HG02623 (cell line): ENCODE measurements around the gene RFC4.
"Not testable (repeated sequence)": the region's sequence is repeated elsewhere in the genome, so short reads cannot be mapped to it uniquely, and the experiment has no call there.

Experiments used
- ATAC-seq: cut with Tn5 transposase; IDR thresholded peaks from one replicate; pipeline ENCODE4 v1.9.1; 2021; ENCODE audit warnings: moderate library complexity; ENCODE audit not compliant: unreplicated experiment

RFC4 gene

GRCh38 chr3:186825294-186825821, 19.1 kb upstream of the RFC4 start:
- ATAC-seq: no peak

GRCh38 chr3:186824430-186825139, 18.3 kb upstream of the RFC4 start:
- ATAC-seq: no peak

DNA sequence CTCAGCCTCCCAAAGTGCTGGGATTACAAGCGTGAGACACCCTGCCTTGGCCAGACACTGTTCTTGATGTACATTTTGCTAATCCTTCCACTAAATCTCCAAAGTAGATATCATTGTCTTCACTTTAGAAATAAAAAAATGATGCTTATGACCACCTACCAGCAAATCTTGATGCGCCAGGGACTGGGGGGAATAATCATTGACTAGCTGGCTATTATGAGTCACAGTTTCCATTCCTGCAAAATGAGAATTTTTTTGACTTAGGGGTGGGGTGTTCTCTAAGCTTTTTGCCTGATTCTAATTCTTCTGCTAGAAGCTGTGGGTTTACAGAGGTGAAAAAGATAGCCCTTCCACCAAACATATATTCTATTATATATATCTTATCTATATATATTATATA, 17.1 kb upstream of the RFC4 start:
- no peak for ATAC-seq

DNA sequence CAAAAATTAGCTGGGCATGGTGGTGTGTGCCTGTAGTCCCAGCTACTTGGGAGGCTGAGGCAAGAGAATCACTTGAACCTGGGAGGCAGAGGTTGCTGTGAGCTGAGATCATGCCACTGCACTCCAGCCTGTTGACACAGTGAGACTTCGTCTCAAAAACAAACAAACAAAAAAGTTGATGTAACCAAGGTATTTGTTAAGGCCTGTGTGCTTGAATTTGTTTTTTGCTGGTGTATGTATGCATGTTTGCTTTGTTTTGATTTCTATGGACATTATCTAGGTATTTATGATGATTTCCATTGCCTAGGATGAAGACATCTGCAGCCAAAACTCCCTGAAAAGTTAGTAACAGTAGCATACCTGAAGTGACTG, 16.1 kb upstream of the RFC4 start:
- not testable (repeated sequence) for ATAC-seq

DNA sequence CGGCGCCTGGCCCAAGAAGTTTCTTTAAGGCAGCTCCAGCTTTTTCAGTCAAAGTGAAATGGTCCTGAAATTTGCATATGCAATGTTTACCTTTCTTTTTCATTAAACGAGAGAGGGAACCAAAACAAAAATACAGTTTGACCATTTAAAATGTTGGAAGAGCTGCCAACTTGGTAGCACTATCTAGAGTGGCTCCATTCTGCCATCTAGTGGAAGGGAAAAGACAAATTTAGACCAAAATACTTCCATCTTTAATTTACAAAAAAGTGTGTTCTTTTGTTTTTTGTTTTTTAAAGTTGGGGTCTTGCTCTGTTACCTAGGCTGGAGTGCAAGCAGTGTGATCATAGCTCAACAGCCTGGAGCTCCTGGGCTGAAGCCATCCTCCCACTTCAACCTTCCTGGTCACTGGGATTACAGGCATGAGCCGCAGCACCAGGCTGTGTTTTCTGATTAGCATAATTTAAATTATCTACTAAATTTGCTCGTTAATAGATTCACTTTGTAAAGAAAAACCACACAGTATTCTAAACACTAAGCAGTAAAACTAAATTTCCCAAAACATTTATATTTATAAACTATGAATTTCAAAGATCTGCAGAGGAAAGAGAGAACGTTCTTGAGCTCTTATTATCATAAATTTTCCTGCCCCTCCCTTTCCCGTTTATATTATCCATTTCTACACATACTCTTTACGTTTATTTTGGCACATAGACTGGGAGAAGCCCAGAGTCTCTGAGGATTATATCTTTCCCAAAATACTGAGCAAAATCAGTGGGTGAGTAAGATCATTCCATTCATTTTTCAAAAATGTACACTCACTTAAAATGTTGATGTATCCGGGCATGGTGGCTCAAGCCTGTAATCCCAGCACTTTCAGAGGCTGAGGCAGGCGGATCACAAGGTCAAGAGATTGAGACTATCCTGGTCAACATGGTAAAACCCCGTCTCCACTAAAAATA, 15.4 kb upstream of the RFC4 start:
- no peak for ATAC-seq

GRCh38 chr3:186818956-186819355, 12.7 kb upstream of the RFC4 start:
- ATAC-seq: no peak

DNA sequence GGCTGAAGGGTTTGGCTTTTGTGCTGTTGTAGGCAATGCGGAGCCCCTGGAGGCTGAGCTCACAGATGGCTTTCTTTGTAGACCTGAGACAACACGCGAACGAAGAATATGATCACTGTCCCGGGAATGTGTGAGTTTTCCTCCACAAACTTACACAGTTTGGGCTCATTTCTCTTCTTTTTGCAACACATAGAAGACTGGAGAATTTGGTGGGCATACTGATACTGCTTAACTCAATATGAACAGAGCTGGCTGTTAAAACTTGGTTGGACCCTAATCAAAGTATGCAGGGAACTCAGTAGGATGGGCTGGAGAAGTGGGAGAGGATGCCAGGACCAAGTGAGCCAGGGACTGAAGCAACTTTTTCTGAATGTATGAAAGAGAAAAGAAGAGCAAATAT, 12.2 kb upstream of the RFC4 start:
- ATAC-seq: no peak

DNA sequence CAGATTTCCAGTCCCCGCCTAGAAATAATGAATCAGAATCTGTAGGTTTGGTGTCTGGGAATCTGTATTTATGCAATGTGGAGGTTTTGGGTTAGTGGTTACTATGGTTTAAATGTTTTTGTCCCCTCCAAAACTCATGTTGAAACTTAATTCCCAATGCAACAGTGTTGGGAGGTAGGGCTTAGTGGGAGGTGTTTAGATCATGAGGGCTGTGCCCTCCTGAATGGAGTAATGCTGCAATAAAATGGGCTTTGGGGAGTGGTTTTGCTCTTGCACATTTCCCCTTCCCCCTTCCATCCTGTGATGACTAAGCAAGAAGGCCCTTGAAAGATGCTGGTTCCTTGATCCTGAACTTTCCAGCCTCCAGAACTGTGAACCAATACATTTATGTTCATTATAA, 9.2 kb upstream of the RFC4 start:
- no peak for ATAC-seq

- ATAC-seq: no peak
Measured at GRCh38 chr3:186814100-186814499, 7.8 kb upstream of the RFC4 start.

- not testable (repeated sequence) for ATAC-seq
Measured at GRCh38 chr3:186811313-186811712, 5.0 kb upstream of the RFC4 start.

DNA sequence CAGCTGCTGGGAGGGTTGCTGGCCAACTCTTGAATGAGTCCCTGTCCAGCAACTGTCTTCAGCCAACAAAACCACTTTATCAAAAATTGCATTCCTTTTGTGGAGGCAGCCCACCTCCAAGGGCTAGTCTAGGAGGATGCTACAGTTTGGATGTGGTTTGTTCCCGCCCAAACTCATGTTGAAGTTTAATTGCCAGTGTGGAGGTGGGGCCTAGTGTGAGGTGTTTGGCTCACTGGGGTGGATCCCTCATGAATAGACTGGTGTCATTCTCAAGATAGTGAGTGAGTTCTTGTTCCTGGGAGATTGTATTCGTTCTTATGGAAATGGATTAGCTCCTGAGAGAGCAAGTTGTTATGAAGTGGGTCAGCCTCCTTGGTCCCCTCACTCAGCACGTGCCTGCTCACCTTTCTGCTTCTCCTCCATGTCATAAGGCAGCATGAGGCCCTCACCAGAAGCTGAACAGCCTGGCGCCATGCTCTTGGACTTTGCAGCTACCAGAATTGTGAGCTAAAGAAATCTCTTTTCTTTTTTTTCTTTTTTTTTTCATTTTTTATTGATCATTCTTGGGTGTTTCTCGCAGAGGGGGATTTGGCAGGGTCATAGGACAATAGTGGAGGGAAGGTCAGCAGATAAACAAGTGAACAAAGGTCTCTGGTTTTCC, 4.2 kb upstream of the RFC4 start:
- no peak for ATAC-seq

DNA sequence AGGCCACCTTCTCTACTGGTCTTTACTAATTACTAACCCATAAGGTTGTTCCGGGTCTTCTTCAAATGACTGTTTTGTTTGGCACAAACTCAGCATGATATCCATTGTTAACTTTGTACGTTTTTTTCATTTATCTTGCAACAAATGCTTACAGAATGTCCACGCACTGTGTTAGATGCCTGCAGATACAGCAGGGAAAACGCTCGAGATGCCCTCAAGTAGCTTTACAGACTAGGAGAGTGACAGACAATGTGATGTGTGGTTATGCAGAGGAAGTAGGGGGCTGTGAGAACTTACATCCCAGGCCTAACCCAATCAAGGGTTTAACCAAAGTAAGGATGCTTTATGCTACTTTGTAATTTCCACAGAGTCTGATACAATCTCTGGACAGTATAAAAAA, 949 bp upstream of the RFC4 start:
- ATAC-seq: no peak

DNA sequence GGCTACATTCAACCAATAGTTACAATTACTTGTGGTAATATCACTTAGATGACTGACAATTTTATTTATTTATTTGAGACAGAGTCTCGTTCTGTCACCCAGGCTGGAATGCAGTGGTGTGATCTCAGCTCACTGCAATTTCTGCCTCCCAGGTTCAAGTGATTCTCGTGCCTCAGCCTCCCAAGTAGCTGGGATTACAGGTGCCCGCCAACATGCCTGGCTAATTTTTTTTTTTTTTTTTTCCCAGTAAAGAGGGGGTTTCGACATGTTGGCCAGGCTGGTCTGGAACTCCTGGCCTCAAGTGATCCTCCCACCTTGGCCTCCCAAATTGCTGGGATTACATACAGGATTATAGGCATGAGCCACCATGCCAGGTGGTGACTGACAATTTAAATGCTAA, 2.8 kb downstream of the RFC4 start:
- ATAC-seq: not testable (repeated sequence)

DNA sequence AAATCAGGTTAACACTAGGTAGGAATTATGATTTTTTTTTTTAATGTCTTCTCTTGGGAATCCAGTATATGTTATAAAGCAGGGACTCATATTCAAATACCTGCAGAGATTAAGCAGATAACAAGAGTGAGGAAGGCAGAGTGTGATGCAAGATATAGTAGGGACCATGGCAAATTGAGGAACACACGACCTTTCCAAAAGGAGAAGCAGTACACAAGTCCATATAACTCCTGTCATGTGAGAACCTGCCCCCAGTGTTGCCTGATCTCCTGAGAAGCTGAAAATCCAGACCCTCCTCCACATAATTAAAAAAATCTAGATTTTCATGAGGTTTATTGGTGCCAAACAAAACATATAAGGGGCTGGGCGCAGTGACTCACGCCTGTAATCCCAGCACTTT, 3.6 kb downstream of the RFC4 start:
- ATAC-seq: no peak

- ATAC-seq: no peak
Measured at GRCh38 chr3:186800285-186800684, 6.0 kb downstream of the RFC4 start.

DNA sequence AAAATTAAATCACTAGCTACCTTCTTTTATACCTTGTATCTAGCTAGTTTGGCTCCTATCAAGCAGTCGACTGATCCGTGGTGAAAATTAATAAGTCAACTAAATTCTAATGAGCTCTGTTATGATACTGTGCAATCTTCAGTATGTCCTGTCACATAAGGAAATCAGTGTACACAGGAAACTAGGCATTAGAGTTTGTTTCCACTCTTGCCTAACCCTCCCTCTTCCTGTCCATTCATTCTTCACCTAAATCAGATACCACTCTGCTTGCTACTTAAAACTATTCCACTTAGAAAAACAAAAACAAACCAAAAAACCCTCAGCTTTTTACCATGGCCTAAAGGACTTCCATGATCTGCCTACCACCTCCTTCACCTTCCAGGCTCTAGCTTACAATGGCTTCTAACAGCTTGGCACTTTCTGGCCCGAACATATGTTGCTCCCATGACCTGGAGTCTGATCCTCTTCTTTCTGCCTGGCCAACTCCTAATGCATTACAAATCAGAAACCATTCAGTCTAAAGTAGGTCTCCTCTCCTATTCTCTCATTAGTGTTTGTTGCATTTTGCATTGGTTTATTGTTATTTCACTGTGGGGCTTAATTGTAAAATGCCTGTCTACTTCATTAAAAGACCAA, 7.9 kb downstream of the RFC4 start:
- ATAC-seq: no peak

DNA sequence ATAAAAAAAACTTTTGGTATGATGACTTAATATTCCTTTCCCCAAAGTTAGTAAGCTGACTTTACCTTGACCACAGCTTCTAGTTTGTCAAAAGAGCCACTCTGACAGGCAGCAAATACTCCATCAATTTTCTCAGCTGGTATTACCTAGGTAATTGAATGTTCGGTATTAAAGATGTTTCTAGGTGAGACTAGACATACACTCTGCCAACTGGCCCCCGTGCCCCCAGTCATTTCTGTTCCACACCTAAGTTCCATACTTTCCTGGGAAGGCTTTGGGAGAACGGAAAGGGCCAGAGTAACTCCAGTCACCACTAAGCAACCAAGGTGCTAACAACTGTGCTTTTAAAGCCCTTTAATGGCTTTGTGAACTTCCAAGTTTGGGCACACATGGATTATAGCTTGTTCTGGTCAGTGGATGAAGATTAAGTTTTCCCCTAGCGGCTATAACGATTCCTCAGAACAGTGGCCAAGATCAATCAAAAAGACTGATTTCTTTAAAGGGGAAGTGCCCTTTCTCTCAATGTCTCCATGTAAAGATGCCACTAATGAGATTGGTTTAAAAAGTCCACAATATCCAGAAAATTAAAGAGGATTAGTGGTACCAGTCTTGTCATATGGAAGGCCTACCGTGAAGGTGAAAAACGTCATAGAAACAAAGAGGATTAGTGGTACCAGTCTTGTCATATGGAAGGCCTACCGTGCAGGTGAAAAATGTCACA, 15.9 kb downstream of the RFC4 start:
- no peak for ATAC-seq

DNA sequence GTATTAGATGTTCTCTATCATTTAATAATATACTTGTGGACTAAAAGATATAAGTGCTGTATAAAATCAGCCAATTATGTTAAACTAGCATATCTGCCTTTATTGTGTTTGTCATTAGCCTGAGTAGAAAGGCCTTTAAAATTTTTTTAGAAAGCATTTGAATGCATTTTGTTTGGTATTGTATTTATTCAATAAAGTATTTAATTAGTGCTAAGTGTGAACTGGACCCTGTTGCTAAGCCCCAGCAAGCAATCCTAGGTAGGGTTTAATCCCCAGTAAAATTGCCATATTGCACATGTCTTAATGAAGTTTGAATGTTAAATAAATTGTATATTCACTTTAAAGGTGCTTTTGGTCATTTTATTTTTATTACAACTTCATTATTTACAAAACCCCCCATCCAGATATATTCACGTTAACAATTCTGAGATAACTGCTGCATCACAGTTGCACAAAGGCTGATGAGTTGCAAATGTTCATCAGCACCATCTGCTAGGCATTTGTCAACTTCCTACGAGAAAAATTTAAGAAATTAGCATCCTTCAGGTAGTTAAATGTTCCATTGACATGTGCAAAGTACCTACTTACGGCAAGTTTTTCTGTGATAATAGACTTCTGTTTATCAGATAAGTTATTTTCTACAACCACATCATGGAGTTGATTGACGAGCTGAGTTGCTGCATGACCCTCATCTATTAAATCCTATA, 16.6 kb downstream of the RFC4 start:
- ATAC-seq: no peak

DNA sequence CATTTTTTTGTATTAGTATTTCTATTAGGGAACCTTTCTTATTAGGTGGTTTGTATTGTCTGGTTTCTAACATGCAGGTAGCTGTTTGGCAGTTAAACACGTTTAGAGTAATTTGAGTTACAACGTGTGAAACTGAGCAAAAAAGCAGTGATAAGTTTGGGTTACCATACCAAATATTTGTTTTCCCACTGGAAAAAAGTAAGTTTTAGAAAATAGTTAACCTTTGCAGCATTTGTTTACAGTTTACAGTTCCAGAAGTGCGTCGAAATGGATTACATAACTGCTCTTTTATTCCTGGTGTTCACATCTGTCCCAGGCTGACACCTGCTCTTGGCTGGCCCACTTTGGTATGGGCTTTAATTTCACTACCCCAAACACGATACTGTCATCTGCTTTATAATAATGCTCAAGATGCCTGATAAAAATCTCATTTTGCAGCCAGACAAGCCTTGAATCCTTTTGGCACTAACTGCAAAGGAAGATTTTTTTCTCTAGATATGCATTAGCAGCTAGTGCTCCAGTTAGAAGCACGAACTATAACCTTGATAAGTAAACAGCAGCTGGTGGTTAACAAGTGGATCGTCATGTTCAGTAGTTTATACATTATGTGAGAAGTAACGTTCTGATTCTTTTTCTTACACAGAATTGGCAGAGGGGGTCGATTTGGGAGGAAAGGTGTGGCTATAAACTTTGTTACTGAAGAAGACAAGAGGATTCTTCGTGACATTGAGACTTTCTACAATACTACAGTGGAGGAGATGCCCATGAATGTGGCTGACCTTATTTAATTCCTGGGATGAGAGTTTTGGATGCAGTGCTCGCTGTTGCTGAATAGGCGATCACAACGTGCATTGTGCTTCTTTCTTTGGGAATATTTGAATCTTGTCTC, 17.6 kb downstream of the RFC4 start:
- ATAC-seq: no peak
